ENCODE measurements around the gene AHCTF1. TPM values are rescaled to one million over a fixed set of nuclear protein-coding genes. Genes with fewer than 3 reads are reported as not detected.
A peak's percentile ranks its signal among the peaks of the same experiment; 100 is the strongest.

AHCTF1 gene
- total RNA-seq, 1 donor from 2014 or later, result 20.8 TPM

DNA sequence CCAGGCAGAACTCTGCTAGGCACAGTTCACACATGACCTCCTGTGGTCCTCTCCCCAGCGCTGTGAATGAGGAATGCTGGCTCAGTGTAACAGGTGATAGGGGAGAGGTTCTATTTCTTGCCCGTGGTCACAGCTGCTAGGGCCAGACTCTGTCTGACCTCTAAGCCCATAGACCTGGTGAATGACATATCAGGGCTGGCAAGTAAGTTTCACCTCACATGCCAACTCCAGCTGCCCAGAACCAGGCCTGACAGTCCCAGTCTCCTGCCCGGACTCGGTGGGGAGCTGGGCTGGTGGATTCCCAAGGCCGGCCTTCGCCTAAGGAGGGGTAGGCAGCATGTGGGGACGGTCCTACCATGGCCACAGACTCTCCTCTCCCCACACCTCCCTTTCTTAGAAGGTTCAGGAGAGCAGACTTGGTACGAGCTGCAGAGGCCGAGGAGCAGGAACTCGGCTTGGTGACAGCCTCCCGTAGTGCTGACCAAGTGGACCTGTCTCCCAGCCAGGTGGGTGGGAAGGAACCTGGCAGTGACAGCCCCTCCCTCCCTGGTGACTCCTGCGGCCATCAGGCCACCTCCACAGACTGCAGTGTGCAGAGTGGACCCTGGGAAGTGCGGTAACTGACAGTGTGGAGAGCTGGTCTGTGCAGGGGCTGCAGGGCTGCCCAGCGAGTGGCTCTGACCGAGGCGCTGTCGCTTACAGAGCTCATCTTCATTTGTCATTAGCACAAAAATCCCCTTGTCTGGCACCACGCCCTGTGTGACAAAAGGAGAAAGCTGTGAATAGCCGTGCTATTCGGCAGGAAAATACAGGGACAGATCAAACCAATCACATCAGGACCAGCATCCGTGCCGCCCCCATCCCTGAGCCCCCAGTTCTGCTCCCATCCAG lies 132.9 kb downstream of the AHCTF1 start:
- intact Hi-C loops (cut with micrococcal nuclease), result no loop called here
- H3K27ac ChIP-seq (replicated peaks), result peak overlapping the region; percentile 89
- no peaks in the 10 kb centered on the region for H3K36me3 ChIP-seq
- peaks cover 5% of the 10 kb centered on the region for H3K9me3 ChIP-seq (replicated peaks)
- H3K4me3 ChIP-seq, result no peak overlapping the region
- peak; percentile 35 for DNase-seq
- H3K4me1 ChIP-seq, result peaks cover 50% of the 10 kb centered on the region
- TF ChIP-seq CTCF (IDR thresholded peaks at IDR 0.05; ENCODE audit: borderline replicate concordance), result no peak
- no peaks in the 10 kb centered on the region for H3K27me3 ChIP-seq (ENCODE audit: low read depth)

DNA sequence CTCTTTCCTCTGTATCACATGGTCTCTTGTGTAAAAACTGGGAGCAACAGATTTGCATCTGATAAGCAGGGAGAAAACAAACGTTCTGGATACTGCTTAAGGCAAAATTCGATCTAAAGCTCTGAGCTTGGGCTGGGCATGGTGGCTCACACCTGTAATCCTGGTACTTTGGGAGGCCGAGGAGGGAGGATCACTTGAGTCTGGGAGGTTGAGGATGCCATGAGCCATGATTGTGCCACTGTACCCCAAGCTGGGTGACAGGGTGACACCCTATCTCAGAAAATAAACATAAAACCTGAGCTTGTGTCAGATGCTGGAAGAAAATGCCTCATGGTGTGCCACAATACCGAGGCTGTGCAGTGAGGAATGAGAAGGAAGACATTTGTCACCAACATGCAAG lies 133.6 kb downstream of the AHCTF1 start:
- intact Hi-C loops (cut with micrococcal nuclease), result no loop called here
- Histone ChIP-seq H3K4me3 (no peak overlapping the region), H3K27ac (replicated peaks) (peak overlapping the region; percentile 89), H3K27me3 (ENCODE audit: low read depth) (no peaks in the 10 kb centered on the region), H3K9me3 (replicated peaks) (peaks cover under 1% of the 10 kb centered on the region), H3K4me1 (peaks cover 50% of the 10 kb centered on the region), H3K36me3 (no peaks in the 10 kb centered on the region)
- DNase-seq, result no peak
- no peak for TF ChIP-seq CTCF (IDR thresholded peaks at IDR 0.05; ENCODE audit: borderline replicate concordance)

- intact Hi-C loops (cut with micrococcal nuclease), result no loop called here
- DNase-seq, result no peak
- no peaks in the 10 kb centered on the region for H3K27me3 ChIP-seq (ENCODE audit: low read depth)
- no peaks in the 10 kb centered on the region for H3K9me3 ChIP-seq (replicated peaks)
- H3K4me3 ChIP-seq, result no peak overlapping the region
- no peak for TF ChIP-seq CTCF (IDR thresholded peaks at IDR 0.05; ENCODE audit: borderline replicate concordance)
- H3K36me3 ChIP-seq, result no peaks in the 10 kb centered on the region
- H3K4me1 ChIP-seq, result peaks cover 50% of the 10 kb centered on the region
- H3K27ac ChIP-seq (replicated peaks), result peak overlapping the region; percentile 89
Observed at GRCh38 chr1:246797597-246797996, 134.2 kb downstream of the AHCTF1 start.

DNA sequence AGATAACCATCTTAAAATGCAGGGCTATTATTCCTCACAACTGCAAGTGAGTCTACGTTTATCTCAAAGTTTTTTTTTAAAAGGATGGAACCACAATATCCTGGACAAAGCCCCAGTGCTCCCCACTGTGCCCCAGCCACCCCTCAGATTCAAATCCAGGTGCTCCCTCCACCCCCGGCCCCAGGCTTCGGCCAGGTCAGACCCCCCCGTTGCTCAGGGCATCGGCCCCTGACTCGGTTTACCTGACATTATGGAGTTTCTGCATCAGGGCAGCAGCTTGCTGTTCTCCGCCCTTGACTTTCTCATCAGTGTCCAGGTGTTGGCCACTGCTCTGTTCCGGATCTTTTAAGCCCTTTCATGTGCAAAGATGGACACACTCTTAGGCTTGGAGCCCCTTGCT lies 134.6 kb downstream of the AHCTF1 start:
- DNase-seq, result no peak
- TF ChIP-seq CTCF (IDR thresholded peaks at IDR 0.05; ENCODE audit: borderline replicate concordance), result no peak
- peak overlapping the region; percentile 89 for H3K27ac ChIP-seq (replicated peaks)
- intact Hi-C loops (cut with micrococcal nuclease), result no loop called here
- H3K9me3 ChIP-seq (replicated peaks), result no peaks in the 10 kb centered on the region
- no peaks in the 10 kb centered on the region for H3K27me3 ChIP-seq (ENCODE audit: low read depth)
- H3K36me3 ChIP-seq, result no peaks in the 10 kb centered on the region
- H3K4me1 ChIP-seq, result peaks cover 50% of the 10 kb centered on the region
- H3K4me3 ChIP-seq, result no peak overlapping the region

DNA sequence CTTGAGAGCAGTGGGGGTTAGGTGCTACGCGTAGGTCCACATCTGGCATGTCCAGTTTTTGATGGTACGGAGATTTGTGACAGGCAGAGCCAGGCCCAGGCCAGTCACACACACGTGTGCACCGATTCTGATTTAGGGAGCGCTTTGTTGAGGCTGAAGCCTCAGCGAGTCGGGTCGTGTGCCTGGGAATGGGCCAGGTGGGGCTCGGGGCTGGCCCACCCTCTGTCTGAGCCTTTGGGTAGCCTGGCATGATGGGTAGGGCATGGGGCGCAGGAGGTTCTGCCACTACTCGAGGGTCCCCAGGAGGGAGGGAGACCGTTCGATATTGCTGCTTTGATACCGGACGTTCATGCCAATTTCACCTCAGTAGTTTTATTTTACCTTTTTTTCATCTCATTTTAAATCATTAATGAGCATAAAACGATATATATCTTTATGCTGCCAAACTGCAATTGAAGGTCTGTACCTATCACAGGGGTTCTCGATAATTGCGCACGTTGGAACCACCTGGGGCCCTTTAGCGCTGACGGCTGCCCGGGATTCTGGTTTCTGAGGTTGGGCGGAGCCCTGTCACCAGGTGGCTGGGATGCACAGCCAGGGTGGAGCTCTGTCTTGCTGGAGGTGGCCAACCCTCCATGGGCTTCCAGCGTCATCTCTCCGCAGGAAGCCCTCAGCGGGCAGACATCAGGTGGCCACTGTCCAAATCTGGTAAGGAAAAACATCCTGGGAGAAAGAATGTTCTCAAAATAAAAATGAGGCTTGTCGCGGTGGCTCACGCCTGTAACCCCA lies 135.6 kb downstream of the AHCTF1 start:
- Histone ChIP-seq H3K4me3 (peak overlapping the region; percentile 42), H3K27ac (replicated peaks) (peak overlapping the region; percentile 75), H3K4me1 (peaks cover 42% of the 10 kb centered on the region), H3K9me3 (replicated peaks) (no peaks in the 10 kb centered on the region), H3K27me3 (ENCODE audit: low read depth) (no peaks in the 10 kb centered on the region), H3K36me3 (no peaks in the 10 kb centered on the region)
- TF ChIP-seq CTCF (IDR thresholded peaks at IDR 0.05; ENCODE audit: borderline replicate concordance), result no peak
- no peak for DNase-seq
- intact Hi-C loops (cut with micrococcal nuclease), result no loop called here

All from left ventricle myocardium inferior (tissue), 1 donor.